K562 (cell line): Measurements from ENCODE around the gene TMEM164. TPM values are rescaled to one million over a fixed set of nuclear protein-coding genes. Genes with fewer than 3 reads are reported as not detected.

Experiments used
- ARID2 ChIP-seq: fragments of 450-650 bp; IDR thresholded peaks from 2 replicates; pipeline ENCODE4 v1.6.1; 2017; ENCODE audit warnings: antibody characterized with exemption, mild to moderate bottlenecking
- CBX5 ChIP-seq: IDR thresholded peaks from 2 replicates; pipeline ENCODE4 v1.6.1; 2014; ENCODE audit warnings: low read depth, borderline replicate concordance
- CC2D1A ChIP-seq: fragments of 450-650 bp; IDR thresholded peaks from 2 replicates; pipeline ENCODE4 v1.6.1; 2017; ENCODE audit warnings: mild to moderate bottlenecking
- CCNT2 ChIP-seq: IDR thresholded peaks from 2 replicates; pipeline ENCODE4 v1.6.1; 2011; ENCODE audit warnings: borderline replicate concordance, low read depth, mild to moderate bottlenecking, moderate library complexity, mixed read lengths, low read length; ENCODE audit not compliant: insufficient read length; ENCODE audit errors: extremely low read depth
- CEBPG ChIP-seq, 3 experiments: fragments of 200-800 bp in 1 of 3; sonication (Bioruptor generic) in 1 of 3; sonication (generic) in 1 of 3; formaldehyde crosslinking in 1 of 3; IDR thresholded peaks in 2 of 3; conservative IDR thresholded peaks in 1 of 3; 2 replicates each; pipeline versions ENCODE4 v1.6.1 to v1.8.0; 2016 to 2022; ENCODE audit warnings: missing compliant biosample characterization in 2 of 3, missing genetic modification characterization in 2 of 3, mild to moderate bottlenecking in 1 of 3, missing genetic modification reagents in 1 of 3
- CTBP1 ChIP-seq: fragments of 450-650 bp; IDR thresholded peaks from 2 replicates; pipeline ENCODE4 v1.6.1; 2016; ENCODE audit warnings: borderline replicate concordance
- MAFF ChIP-seq: IDR thresholded peaks from 2 replicates; pipeline ENCODE4 v1.6.1; 2012; ENCODE audit warnings: low read length, improper control_type of control experiment
- MBD2 ChIP-seq: sonication (generic); IDR thresholded peaks from 2 replicates; pipeline ENCODE4 v1.6.1; 2016; ENCODE audit warnings: low read depth, borderline replicate concordance
- SMAD4 ChIP-seq: fragments of 250-450 bp; sonication (Bioruptor Pico); conservative IDR thresholded peaks from 2 replicates; pipeline ENCODE4 v1.8.0; 2021; ENCODE audit warnings: inconsistent platforms, mild to moderate bottlenecking, moderate library complexity
- STAG1 ChIP-seq: sonication (generic); formaldehyde crosslinking; IDR thresholded peaks from 2 replicates; pipeline ENCODE4 v1.5.0; 2020; ENCODE audit warnings: missing genetic modification reagents, borderline replicate concordance
- TCF3 ChIP-seq: sonication (generic); formaldehyde crosslinking; IDR thresholded peaks from 2 replicates; pipeline ENCODE4 v1.4.0; 2020; ENCODE audit warnings: mild to moderate bottlenecking, missing genetic modification reagents
- ZNF24 ChIP-seq: fragments of 450-650 bp; IDR thresholded peaks from 2 replicates; pipeline ENCODE4 v1.6.1; 2016
- polyA plus RNA-seq, 8 experiments: library from polyadenylated mRNA; depleted of rRNA in 4 of 8; stranded (reverse) in 5 of 8; unstranded in 3 of 8; fragments of >200 nt; fragmentation: Nextera tagmentation in 2 of 8; fragmentation: Illumina TruSeq in 1 of 8; extraction: Ambion mirVana in 2 of 8; extraction: Trizol in 1 of 8; gene quantifications; 2 replicates each; pipeline versions ENCODE4 v1.2.1 to v1.2.3, GENCODE V29; 2011 to 2014; ENCODE audit warnings: inconsistent platforms in 1 of 8, missing spikeins in 1 of 8
- total RNA-seq, 7 experiments: library from RNA; depleted of rRNA in 6 of 7; stranded (reverse); fragments of >200 nt in 6 of 7; fragmentation: Illumina TruSeq in 2 of 7; extraction: Trizol in 2 of 7; gene quantifications; 2 replicates each; pipeline versions ENCODE4 v1.2.1 to v1.2.3, GENCODE V29; 2011 to 2021; ENCODE audit warnings: low replicate concordance in 1 of 7
- TF ChIP-seq, protein P1 (sequence below): conservative IDR thresholded peaks from 2 replicates; pipeline ENCODE4 v1.6.1; 2011; ENCODE audit warnings: low read depth, mild to moderate bottlenecking, low read length; ENCODE audit not compliant: control insufficient read depth
- TF ChIP-seq, protein P2 (sequence below): sonication (generic); formaldehyde crosslinking; IDR thresholded peaks from 2 replicates; pipeline ENCODE4 v1.8.0; 2022; ENCODE audit warnings: mild to moderate bottlenecking, missing genetic modification reagents
- TF ChIP-seq, protein P3 (sequence below): fragments of 250-450 bp; sonication (Bioruptor Pico); IDR thresholded peaks from 2 replicates; pipeline ENCODE4 v1.4.0; 2020; ENCODE audit warnings: borderline replicate concordance
- TF ChIP-seq, protein P4 (sequence below): fragments of 250-450 bp; sonication (Bioruptor Pico); IDR thresholded peaks from 2 replicates; pipeline ENCODE4 v1.4.0; 2020; ENCODE audit warnings: mild to moderate bottlenecking, moderate library complexity, borderline replicate concordance
- TF ChIP-seq, protein P5 (sequence below): fragments of 450-650 bp; formaldehyde crosslinking; IDR thresholded peaks from 2 replicates; pipeline ENCODE4 v1.4.0; 2020; ENCODE audit warnings: mild to moderate bottlenecking, moderate library complexity

Gene TMEM164
- total and polyA plus RNA-seq, 9 of the 15 experiments (the other 6 are each of a cell fraction or from before 2014, with no cell fraction given) = 2.4 to 57.3 (median 23.1) TPM

DNA sequence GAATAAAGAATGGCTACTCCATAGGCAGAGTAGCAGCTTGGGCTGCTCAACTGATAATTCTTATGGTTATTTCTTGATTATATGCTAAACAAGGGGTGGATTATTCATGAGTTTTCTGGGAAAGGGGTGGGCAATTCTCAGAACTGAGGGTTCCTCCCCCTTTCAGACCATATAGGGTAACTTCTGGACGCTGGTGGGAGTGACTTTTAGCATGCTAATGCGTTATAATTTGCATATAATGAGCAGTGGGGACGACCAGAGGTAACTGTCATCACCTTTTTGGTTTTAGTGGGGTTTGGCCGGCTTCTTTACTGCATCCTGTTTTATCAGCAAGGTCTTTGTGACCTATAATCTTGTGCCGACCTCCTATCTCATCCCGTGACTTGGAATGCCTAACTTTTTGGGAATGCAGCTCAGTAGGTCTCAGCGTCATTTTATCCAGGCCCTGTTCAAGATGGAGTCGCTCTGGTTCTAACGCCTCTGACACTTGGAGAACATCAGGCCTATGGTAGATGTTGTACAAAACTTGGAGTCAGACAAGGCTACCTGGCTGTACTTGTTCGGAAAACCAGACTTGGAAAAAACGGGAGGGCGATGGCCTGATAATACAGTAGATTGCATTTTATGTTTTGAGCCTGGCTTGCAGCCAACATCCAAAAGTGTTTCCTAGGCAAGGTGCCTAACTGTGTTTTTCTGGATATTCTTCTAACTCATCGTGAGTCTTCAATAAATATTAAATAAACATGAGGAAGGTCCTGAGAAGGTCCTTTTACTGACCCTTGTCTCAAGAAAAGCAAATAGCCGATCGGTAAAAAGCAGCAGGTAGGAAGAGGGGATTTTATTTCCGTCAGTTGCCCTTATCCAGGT lies 1.8 kb upstream of the TMEM164 start (continued):
- TF ChIP-seq, protein P1, sequence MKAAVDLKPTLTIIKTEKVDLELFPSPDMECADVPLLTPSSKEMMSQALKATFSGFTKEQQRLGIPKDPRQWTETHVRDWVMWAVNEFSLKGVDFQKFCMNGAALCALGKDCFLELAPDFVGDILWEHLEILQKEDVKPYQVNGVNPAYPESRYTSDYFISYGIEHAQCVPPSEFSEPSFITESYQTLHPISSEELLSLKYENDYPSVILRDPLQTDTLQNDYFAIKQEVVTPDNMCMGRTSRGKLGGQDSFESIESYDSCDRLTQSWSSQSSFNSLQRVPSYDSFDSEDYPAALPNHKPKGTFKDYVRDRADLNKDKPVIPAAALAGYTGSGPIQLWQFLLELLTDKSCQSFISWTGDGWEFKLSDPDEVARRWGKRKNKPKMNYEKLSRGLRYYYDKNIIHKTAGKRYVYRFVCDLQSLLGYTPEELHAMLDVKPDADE = no peak
- TF ChIP-seq, protein P2, sequence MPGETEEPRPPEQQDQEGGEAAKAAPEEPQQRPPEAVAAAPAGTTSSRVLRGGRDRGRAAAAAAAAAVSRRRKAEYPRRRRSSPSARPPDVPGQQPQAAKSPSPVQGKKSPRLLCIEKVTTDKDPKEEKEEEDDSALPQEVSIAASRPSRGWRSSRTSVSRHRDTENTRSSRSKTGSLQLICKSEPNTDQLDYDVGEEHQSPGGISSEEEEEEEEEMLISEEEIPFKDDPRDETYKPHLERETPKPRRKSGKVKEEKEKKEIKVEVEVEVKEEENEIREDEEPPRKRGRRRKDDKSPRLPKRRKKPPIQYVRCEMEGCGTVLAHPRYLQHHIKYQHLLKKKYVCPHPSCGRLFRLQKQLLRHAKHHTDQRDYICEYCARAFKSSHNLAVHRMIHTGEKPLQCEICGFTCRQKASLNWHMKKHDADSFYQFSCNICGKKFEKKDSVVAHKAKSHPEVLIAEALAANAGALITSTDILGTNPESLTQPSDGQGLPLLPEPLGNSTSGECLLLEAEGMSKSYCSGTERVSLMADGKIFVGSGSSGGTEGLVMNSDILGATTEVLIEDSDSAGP = no peak
- TF ChIP-seq, protein P3, sequence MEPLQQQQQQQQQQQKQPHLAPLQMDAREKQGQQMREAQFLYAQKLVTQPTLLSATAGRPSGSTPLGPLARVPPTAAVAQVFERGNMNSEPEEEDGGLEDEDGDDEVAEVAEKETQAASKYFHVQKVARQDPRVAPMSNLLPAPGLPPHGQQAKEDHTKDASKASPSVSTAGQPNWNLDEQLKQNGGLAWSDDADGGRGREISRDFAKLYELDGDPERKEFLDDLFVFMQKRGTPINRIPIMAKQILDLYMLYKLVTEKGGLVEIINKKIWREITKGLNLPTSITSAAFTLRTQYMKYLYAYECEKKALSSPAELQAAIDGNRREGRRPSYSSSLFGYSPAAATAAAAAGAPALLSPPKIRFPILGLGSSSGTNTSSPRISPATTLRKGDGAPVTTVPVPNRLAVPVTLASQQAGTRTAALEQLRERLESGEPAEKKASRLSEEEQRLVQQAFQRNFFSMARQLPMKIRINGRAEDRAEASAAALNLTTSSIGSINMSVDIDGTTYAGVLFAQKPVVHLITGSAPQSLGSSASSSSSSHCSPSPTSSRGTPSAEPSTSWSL (CRISPR knock-in tag) = peak; percentile 98
- TF ChIP-seq CBX5 (no peak), MBD2 (no peak), ARID2 (no peak), CC2D1A (no peak), ZNF24 (no peak), MAFF (no peak), SMAD4 (CRISPR knock-in tag) (peak; percentile 99), CCNT2 (no peak), CTBP1 (no peak), CEBPG (CRISPR knock-in tag; IDR thresholded peaks at IDR 0.05) (no peak), CEBPG (tag; conservative IDR thresholded peaks at IDR 0.05 in 1 of 2, IDR thresholded peaks at IDR 0.05 in 1 of 2) (no peak), TCF3 (CRISPR knock-in tag) (no peak), STAG1 (CRISPR knock-in tag) (no peak)
- TF ChIP-seq, protein P4, sequence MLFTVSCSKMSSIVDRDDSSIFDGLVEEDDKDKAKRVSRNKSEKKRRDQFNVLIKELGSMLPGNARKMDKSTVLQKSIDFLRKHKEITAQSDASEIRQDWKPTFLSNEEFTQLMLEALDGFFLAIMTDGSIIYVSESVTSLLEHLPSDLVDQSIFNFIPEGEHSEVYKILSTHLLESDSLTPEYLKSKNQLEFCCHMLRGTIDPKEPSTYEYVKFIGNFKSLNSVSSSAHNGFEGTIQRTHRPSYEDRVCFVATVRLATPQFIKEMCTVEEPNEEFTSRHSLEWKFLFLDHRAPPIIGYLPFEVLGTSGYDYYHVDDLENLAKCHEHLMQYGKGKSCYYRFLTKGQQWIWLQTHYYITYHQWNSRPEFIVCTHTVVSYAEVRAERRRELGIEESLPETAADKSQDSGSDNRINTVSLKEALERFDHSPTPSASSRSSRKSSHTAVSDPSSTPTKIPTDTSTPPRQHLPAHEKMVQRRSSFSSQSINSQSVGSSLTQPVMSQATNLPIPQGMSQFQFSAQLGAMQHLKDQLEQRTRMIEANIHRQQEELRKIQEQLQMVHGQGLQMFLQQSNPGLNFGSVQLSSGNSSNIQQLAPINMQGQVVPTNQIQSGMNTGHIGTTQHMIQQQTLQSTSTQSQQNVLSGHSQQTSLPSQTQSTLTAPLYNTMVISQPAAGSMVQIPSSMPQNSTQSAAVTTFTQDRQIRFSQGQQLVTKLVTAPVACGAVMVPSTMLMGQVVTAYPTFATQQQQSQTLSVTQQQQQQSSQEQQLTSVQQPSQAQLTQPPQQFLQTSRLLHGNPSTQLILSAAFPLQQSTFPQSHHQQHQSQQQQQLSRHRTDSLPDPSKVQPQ (CRISPR knock-in tag) = peak; percentile 83
- TF ChIP-seq, protein P5, sequence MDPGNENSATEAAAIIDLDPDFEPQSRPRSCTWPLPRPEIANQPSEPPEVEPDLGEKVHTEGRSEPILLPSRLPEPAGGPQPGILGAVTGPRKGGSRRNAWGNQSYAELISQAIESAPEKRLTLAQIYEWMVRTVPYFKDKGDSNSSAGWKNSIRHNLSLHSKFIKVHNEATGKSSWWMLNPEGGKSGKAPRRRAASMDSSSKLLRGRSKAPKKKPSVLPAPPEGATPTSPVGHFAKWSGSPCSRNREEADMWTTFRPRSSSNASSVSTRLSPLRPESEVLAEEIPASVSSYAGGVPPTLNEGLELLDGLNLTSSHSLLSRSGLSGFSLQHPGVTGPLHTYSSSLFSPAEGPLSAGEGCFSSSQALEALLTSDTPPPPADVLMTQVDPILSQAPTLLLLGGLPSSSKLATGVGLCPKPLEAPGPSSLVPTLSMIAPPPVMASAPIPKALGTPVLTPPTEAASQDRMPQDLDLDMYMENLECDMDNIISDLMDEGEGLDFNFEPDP = peak; percentile 95
